HEK293 (cell line): ENCODE results near the gene ADPRH.

Source experiments
- CTCF ChIA-PET: fragments of 350-600 bp; formaldehyde crosslinking; extraction: SDS; loops from one replicate; lab custom pipeline; 2021; ENCODE audit warnings: antibody characterized with exemption; lab: Yijun Ruan, JAX
- POLR2A ChIA-PET: fragments of 300-600 bp; formaldehyde crosslinking; extraction: SDS; loops from one replicate; lab custom pipeline; 2020; ENCODE audit warnings: antibody characterized with exemption, inconsistent platforms; lab: Yijun Ruan, JAX
- H3K27ac ChIP-seq: fragments of 200-500 bp; sonication (Bioruptor generic); 2 replicates; pipeline ENCODE4 v1.5.1; 2014; ENCODE audit warnings: low read depth, low read length, control low read depth, inconsistent platforms; ENCODE audit errors: extremely low read depth
- H3K36me3 ChIP-seq, 2 experiments: fragments of 200-500 bp in 1 of 2; sonication (Bioruptor generic) in 1 of 2; 1 replicate in 1 of 2; 2 replicates in 1 of 2; pipeline ENCODE4 v1.5.1; 2014 to 2017; ENCODE audit warnings: inconsistent platforms in 2 of 2, low read length in 2 of 2; ENCODE audit not compliant: control insufficient read depth in 2 of 2, insufficient read depth in 1 of 2
- H3K4me1 ChIP-seq: fragments of 200-500 bp; sonication (Bioruptor generic); 2 replicates; pipeline ENCODE4 v1.5.1; 2014; ENCODE audit warnings: mild to moderate bottlenecking, low read length, inconsistent platforms; ENCODE audit not compliant: control insufficient read depth, insufficient read depth
- H3K4me3 ChIP-seq: 2 replicates; pipeline ENCODE4 v1.5.1; 2011; ENCODE audit warnings: low read depth, mild to moderate bottlenecking, control low read depth, low read length, moderate library complexity
- H3K9me3 ChIP-seq: fragments of 200-500 bp; sonication (Bioruptor generic); 2 replicates; pipeline ENCODE4 v1.5.1; 2014; ENCODE audit warnings: low read depth, low read length, inconsistent platforms; ENCODE audit not compliant: control insufficient read depth, insufficient read depth
- KLF1 ChIP-seq: fragments of 450-650 bp; formaldehyde crosslinking; IDR thresholded peaks from 2 replicates; pipeline ENCODE4 v1.5.1; 2016; ENCODE audit warnings: missing biosample characterization, missing genetic modification characterization
- OSR2 ChIP-seq: fragments of 450-650 bp; formaldehyde crosslinking; IDR thresholded peaks from 2 replicates; pipeline ENCODE4 v1.5.1; 2016; ENCODE audit warnings: missing biosample characterization, missing genetic modification characterization
- TCF7L2 ChIP-seq: IDR thresholded peaks from 2 replicates; pipeline ENCODE4 v1.6.1; 2011; ENCODE audit warnings: low read depth, mild to moderate bottlenecking, inconsistent platforms, low read length, moderate library complexity, borderline replicate concordance
- WT1 ChIP-seq: fragments of 450-650 bp; formaldehyde crosslinking; IDR thresholded peaks from 2 replicates; pipeline ENCODE4 v1.5.1; 2016; ENCODE audit warnings: missing biosample characterization, missing genetic modification characterization
- YY2 ChIP-seq: fragments of 450-650 bp; formaldehyde crosslinking; IDR thresholded peaks from 2 replicates; pipeline ENCODE4 v1.5.1; 2016; ENCODE audit warnings: missing biosample characterization, missing genetic modification characterization
- ZBTB17 ChIP-seq: fragments of 450-650 bp; formaldehyde crosslinking; IDR thresholded peaks from 2 replicates; pipeline ENCODE4 v1.5.1; 2016; ENCODE audit warnings: missing biosample characterization, missing genetic modification characterization
- ZBTB21 ChIP-seq: fragments of 450-650 bp; formaldehyde crosslinking; IDR thresholded peaks from 2 replicates; pipeline ENCODE4 v1.5.1; 2017; ENCODE audit warnings: missing biosample characterization, missing genetic modification characterization
- ZNF146 ChIP-seq: fragments of 450-650 bp; formaldehyde crosslinking; IDR thresholded peaks from 2 replicates; pipeline ENCODE4 v1.5.1; 2016; ENCODE audit warnings: missing biosample characterization, missing genetic modification characterization
- ZNF157 ChIP-seq: fragments of 450-650 bp; formaldehyde crosslinking; IDR thresholded peaks from 2 replicates; pipeline ENCODE4 v1.5.1; 2016; ENCODE audit warnings: missing biosample characterization, missing genetic modification characterization
- ZNF184 ChIP-seq: fragments of 450-650 bp; IDR thresholded peaks from 2 replicates; pipeline ENCODE4 v1.5.1; 2018; ENCODE audit warnings: missing biosample characterization, mild to moderate bottlenecking, missing genetic modification characterization
- ZNF37A ChIP-seq: fragments of 450-650 bp; IDR thresholded peaks from 2 replicates; pipeline ENCODE4 v1.5.1; 2018; ENCODE audit warnings: missing biosample characterization, missing genetic modification characterization
- ZNF391 ChIP-seq: fragments of 450-650 bp; formaldehyde crosslinking; IDR thresholded peaks from 2 replicates; pipeline ENCODE4 v1.5.1; 2016; ENCODE audit warnings: low read depth, missing biosample characterization, missing genetic modification characterization, borderline replicate concordance
- ZNF473 ChIP-seq: fragments of 450-650 bp; formaldehyde crosslinking; IDR thresholded peaks from 2 replicates; pipeline ENCODE4 v1.5.1; 2017; ENCODE audit warnings: missing biosample characterization, missing genetic modification characterization
- ZNF600 ChIP-seq: fragments of 450-650 bp; formaldehyde crosslinking; IDR thresholded peaks from 2 replicates; pipeline ENCODE4 v1.5.1; 2016; ENCODE audit warnings: missing biosample characterization, missing genetic modification characterization
- ZNF623 ChIP-seq: fragments of 450-650 bp; formaldehyde crosslinking; IDR thresholded peaks from 2 replicates; pipeline ENCODE4 v1.5.1; 2016; ENCODE audit warnings: missing biosample characterization, missing genetic modification characterization
- ZNF654 ChIP-seq: fragments of 450-650 bp; formaldehyde crosslinking; IDR thresholded peaks from 2 replicates; pipeline ENCODE4 v1.5.1; 2016; ENCODE audit warnings: low read depth, missing biosample characterization, missing genetic modification characterization
- ZXDB ChIP-seq: fragments of 450-650 bp; formaldehyde crosslinking; IDR thresholded peaks from 2 replicates; pipeline ENCODE4 v1.5.1; 2016; ENCODE audit warnings: missing biosample characterization, missing genetic modification characterization
- TF ChIP-seq, protein P1 (sequence below): fragments of 450-650 bp; formaldehyde crosslinking; IDR thresholded peaks from 2 replicates; pipeline ENCODE4 v1.5.1; 2016; ENCODE audit warnings: missing biosample characterization, missing genetic modification characterization
- TF ChIP-seq, protein P2 (sequence below): IDR thresholded peaks from 2 replicates; pipeline ENCODE4 v1.6.1; 2011; ENCODE audit warnings: mild to moderate bottlenecking, low read depth, low read length, borderline replicate concordance
- TF ChIP-seq, protein P3 (sequence below): fragments of 450-650 bp; formaldehyde crosslinking; IDR thresholded peaks from 2 replicates; pipeline ENCODE4 v1.5.1; 2016; ENCODE audit warnings: missing biosample characterization, missing genetic modification characterization
- TF ChIP-seq, protein P4 (sequence below): fragments of 450-650 bp; formaldehyde crosslinking; IDR thresholded peaks from 2 replicates; pipeline ENCODE4 v1.5.1; 2016; ENCODE audit warnings: missing biosample characterization, missing genetic modification characterization

The ADPRH gene

DNA sequence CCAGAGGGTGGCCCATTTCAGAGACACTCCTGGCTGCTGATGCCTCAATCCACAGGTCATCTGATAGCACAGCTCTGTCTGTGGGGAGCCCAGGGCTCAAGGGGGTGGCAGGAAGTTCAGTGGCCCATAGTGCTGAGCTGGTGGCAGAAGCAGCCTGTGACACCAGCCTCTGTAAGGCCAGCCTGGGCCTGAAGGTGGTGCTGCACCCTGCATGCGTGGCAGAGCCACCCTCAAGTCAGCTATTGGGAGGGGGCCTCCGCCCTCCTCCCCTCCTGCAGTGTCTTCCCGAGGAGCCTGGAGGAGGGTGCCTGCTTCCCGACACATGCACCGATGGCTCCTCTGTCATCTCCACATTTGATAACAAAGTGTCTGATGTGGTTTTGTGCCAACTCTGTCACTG, 21.4 kb downstream of the ADPRH start:
- Histone ChIP-seq H3K9me3 (no peaks in the 10 kb centered on the region), H3K27ac (no peak overlapping the region), H3K4me1 (no peaks in the 10 kb centered on the region), H3K36me3 (no peaks in the 10 kb centered on the region), H3K4me3 (no peak overlapping the region)
- ChIA-PET CTCF (interaction anchor here (0.8 to 0.9 kb wide), 2 partner anchors 21 to 78 kb away, joined by 3 read pairs; no protein-coding TSS in a partner anchor), POLR2A (no interaction called here)
- TF ChIP-seq ZNF600 (no peak), ZNF654 (peak; percentile 21; the same call in 1 of the 2 replicates), WT1 (no peak)
- TF ChIP-seq, protein P1, sequence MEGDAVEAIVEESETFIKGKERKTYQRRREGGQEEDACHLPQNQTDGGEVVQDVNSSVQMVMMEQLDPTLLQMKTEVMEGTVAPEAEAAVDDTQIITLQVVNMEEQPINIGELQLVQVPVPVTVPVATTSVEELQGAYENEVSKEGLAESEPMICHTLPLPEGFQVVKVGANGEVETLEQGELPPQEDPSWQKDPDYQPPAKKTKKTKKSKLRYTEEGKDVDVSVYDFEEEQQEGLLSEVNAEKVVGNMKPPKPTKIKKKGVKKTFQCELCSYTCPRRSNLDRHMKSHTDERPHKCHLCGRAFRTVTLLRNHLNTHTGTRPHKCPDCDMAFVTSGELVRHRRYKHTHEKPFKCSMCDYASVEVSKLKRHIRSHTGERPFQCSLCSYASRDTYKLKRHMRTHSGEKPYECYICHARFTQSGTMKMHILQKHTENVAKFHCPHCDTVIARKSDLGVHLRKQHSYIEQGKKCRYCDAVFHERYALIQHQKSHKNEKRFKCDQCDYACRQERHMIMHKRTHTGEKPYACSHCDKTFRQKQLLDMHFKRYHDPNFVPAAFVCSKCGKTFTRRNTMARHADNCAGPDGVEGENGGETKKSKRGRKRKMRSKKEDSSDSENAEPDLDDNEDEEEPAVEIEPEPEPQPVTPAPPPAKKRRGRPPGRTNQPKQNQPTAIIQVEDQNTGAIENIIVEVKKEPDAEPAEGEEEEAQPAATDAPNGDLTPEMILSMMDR (tag by site-specific recombination) = 0 out of 2 replicates have a peak, but pooled peaks have one; percentile 19
- TF ChIP-seq, protein P2, sequence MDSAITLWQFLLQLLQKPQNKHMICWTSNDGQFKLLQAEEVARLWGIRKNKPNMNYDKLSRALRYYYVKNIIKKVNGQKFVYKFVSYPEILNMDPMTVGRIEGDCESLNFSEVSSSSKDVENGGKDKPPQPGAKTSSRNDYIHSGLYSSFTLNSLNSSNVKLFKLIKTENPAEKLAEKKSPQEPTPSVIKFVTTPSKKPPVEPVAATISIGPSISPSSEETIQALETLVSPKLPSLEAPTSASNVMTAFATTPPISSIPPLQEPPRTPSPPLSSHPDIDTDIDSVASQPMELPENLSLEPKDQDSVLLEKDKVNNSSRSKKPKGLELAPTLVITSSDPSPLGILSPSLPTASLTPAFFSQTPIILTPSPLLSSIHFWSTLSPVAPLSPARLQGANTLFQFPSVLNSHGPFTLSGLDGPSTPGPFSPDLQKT = no peak

DNA sequence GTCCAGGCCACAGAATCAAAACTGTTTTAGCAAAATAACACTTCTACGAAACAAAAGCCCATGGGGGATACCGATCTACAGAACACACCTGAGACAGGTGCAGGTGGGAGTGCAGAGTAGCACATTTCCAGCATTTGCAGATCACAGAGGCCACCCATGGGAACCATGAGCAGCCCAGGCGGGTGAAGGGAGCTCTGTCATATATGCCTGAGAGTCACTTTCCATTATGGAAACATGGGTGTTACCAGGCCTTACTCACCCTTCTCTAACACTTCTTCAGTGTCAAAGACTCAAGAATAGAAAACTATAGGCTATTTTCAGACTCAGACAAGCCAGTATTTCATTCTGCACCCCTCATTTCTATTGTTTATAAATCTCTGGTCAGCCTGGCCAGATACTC, 21.9 kb downstream of the ADPRH start:
- POLR2A ChIA-PET = no interaction called here

DNA sequence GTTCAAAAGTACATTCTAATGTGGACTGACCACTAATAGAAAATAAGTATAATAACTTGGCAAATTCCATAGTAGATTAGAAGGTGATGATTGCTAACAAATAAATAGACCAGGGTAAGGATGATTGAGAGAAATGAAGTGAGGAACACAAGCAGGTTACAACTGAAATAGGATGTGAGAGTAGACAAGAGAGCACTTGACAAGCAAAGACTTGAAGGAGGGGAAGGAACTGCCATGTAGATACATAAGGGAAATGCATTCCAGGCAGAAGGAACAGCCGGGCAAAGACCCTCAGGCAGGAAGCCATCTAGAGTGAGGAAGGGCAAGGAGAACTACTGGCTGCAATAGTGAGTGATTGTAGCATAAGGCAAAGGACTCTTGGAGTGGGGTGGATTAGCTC, 23.4 kb downstream of the ADPRH start:
- no peaks in the 10 kb centered on the region for H3K9me3 ChIP-seq
- no peak overlapping the region for H3K27ac ChIP-seq
- no peak overlapping the region for H3K4me3 ChIP-seq
- H3K36me3 ChIP-seq = no peaks in the 10 kb centered on the region
- TF ChIP-seq ZNF146 (tag by site-specific recombination) = no peak
- TF ChIP-seq, protein P3, sequence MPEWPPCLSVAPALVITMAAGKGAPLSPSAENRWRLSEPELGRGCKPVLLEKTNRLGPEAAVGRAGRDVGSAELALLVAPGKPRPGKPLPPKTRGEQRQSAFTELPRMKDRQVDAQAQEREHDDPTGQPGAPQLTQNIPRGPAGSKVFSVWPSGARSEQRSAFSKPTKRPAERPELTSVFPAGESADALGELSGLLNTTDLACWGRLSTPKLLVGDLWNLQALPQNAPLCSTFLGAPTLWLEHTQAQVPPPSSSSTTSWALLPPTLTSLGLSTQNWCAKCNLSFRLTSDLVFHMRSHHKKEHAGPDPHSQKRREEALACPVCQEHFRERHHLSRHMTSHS (tag by site-specific recombination) = no peak
- TF ChIP-seq ZBTB21 (tag by site-specific recombination) = no peak
- TF ChIP-seq, protein P4, sequence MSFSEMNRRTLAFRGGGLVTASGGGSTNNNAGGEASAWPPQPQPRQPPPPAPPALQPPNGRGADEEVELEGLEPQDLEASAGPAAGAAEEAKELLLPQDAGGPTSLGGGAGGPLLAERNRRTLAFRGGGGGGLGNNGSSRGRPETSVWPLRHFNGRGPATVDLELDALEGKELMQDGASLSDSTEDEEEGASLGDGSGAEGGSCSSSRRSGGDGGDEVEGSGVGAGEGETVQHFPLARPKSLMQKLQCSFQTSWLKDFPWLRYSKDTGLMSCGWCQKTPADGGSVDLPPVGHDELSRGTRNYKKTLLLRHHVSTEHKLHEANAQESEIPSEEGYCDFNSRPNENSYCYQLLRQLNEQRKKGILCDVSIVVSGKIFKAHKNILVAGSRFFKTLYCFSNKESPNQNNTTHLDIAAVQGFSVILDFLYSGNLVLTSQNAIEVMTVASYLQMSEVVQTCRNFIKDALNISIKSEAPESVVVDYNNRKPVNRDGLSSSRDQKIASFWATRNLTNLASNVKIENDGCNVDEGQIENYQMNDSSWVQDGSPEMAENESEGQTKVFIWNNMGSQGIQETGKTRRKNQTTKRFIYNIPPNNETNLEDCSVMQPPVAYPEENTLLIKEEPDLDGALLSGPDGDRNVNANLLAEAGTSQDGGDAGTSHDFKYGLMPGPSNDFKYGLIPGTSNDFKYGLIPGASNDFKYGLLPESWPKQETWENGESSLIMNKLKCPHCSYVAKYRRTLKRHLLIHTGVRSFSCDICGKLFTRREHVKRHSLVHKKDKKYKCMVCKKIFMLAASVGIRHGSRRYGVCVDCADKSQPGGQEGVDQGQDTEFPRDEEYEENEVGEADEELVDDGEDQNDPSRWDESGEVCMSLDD = no peak
- no peak for TF ChIP-seq ZXDB (tag by site-specific recombination)
- TF ChIP-seq TCF7L2 = no peak
- TF ChIP-seq ZNF391 (tag by site-specific recombination) = no peak
- TF ChIP-seq KLF1 (tag by site-specific recombination) = no peak
- TF ChIP-seq ZNF184 (tag by site-specific recombination) = no peak
- TF ChIP-seq ZBTB17 = no peak
- no peaks in the 10 kb centered on the region for H3K4me1 ChIP-seq
- ChIA-PET CTCF (no interaction called here), POLR2A (no interaction called here)

More for the DNA sequence above, 21.9 kb downstream of the ADPRH start:
- no peak for TF ChIP-seq ZNF37A
- TF ChIP-seq, protein P1 (tag by site-specific recombination) = no peak
- no peak for TF ChIP-seq OSR2 (tag by site-specific recombination)
- TF ChIP-seq ZNF157 (tag by site-specific recombination) = no peak
- no peak for TF ChIP-seq YY2
- no peak for TF ChIP-seq ZNF623
- TF ChIP-seq ZNF473 = no peak
- TF ChIP-seq, all 188 proteins: peak for 0
- H3K27ac ChIP-seq = no peak overlapping the region
- H3K36me3 ChIP-seq = no peaks in the 10 kb centered on the region
- H3K4me1 ChIP-seq = no peaks in the 10 kb centered on the region
- H3K4me3 ChIP-seq = no peak overlapping the region
- H3K9me3 ChIP-seq = no peaks in the 10 kb centered on the region
- CTCF ChIA-PET = interaction anchor here (0.7 to 0.8 kb wide), 2 partner anchors 10 to 727 kb away, joined by 3 read pairs; no protein-coding TSS in a partner anchor
